GM12878 (cell line): ENCODE data around the gene PIGL. TPM values are rescaled to one million over a fixed set of nuclear protein-coding genes. Genes with fewer than 3 reads are reported as not detected.
A peak's percentile ranks its signal among the peaks of the same experiment; 100 is the strongest.

Experiments
- ASH2L ChIP-seq: fragments of 300-600, 200-600 bp; sonication (generic); IDR thresholded peaks from 2 replicates; pipeline ENCODE4 v1.6.1; 2017; ENCODE audit warnings: low read depth, mild to moderate bottlenecking, borderline replicate concordance
- BCL11A ChIP-seq: IDR thresholded peaks from 2 replicates; pipeline ENCODE4 v1.6.1; 2011; ENCODE audit warnings: low read depth, low read length
- CHD1 ChIP-seq: IDR thresholded peaks from 2 replicates; pipeline ENCODE4 v1.6.1; 2012; ENCODE audit warnings: low read depth, low read length, improper control_type of control experiment
- E4F1 ChIP-seq: fragments of 450-650 bp; IDR thresholded peaks from 2 replicates; pipeline ENCODE4 v1.6.1; 2018; ENCODE audit warnings: borderline replicate concordance, mild to moderate bottlenecking; ENCODE audit not compliant: partially characterized antibody
- EP300 ChIP-seq, 2 experiments: fragments of 150-350 bp in 1 of 2; IDR thresholded peaks; 2 replicates each; pipeline ENCODE4 v1.6.1; 2011 to 2012; ENCODE audit warnings: low read depth in 2 of 2, low read length in 2 of 2, borderline replicate concordance in 1 of 2, improper control_type of control experiment in 1 of 2, inconsistent platforms in 1 of 2; ENCODE audit not compliant: control insufficient read depth in 1 of 2
- ESRRA ChIP-seq: IDR thresholded peaks from 2 replicates; pipeline ENCODE4 v1.6.1; 2012; ENCODE audit warnings: mild to moderate bottlenecking, low read length, improper control_type of control experiment
- EZH2 ChIP-seq: IDR thresholded peaks from 2 replicates; pipeline ENCODE4 v1.6.1; 2012; ENCODE audit warnings: low read depth, mild to moderate bottlenecking, control low read depth, inconsistent platforms, low read length, borderline replicate concordance; ENCODE audit not compliant: control insufficient read depth
- HCFC1 ChIP-seq: fragments of 150-350 bp; IDR thresholded peaks from 2 replicates; pipeline ENCODE4 v1.6.1; 2014; ENCODE audit warnings: low read length
- JUNB ChIP-seq: IDR thresholded peaks from 2 replicates; pipeline ENCODE4 v1.6.1; 2016; ENCODE audit warnings: antibody characterized with exemption, mild to moderate bottlenecking
- JUND ChIP-seq: IDR thresholded peaks from 2 replicates; pipeline ENCODE4 v1.6.1; 2012; ENCODE audit warnings: low read depth, mild to moderate bottlenecking, low read length, improper control_type of control experiment, moderate library complexity
- KAT2A ChIP-seq: conservative IDR thresholded peaks from 2 replicates; pipeline ENCODE4 v1.6.1; 2011; ENCODE audit warnings: low read depth, low read length; ENCODE audit not compliant: control insufficient read depth
- MEF2B ChIP-seq: fragments of 450-650 bp; IDR thresholded peaks from 2 replicates; pipeline ENCODE4 v1.6.1; 2018; ENCODE audit warnings: mild to moderate bottlenecking, moderate library complexity; ENCODE audit not compliant: partially characterized antibody, poor library complexity, severe bottlenecking
- MYB ChIP-seq: fragments of 150-350 bp; IDR thresholded peaks from 2 replicates; pipeline ENCODE4 v1.6.1; 2014; ENCODE audit warnings: mild to moderate bottlenecking, low read depth, low read length, borderline replicate concordance
- RB1 ChIP-seq: fragments of 450-650 bp; formaldehyde crosslinking; IDR thresholded peaks from 2 replicates; pipeline ENCODE4 v1.6.1; 2017; ENCODE audit warnings: mild to moderate bottlenecking, borderline replicate concordance
- RCOR1 ChIP-seq: conservative IDR thresholded peaks from 2 replicates; pipeline ENCODE4 v1.6.1; 2012; ENCODE audit warnings: low read depth, low read length, improper control_type of control experiment
- SIN3A ChIP-seq: IDR thresholded peaks from 2 replicates; pipeline ENCODE4 v1.6.1; 2012; ENCODE audit warnings: low read depth, low read length, improper control_type of control experiment
- SMC3 ChIP-seq: IDR thresholded peaks from 2 replicates; pipeline ENCODE4 v1.6.1; 2011; ENCODE audit warnings: low read length, improper control_type of control experiment, borderline replicate concordance
- SREBF1 ChIP-seq: IDR thresholded peaks from 2 replicates; pipeline ENCODE4 v1.6.1; 2012; ENCODE audit warnings: mild to moderate bottlenecking, low read length
- SUPT20H ChIP-seq: IDR thresholded peaks from 2 replicates; pipeline ENCODE4 v1.6.1; 2011; ENCODE audit warnings: low read depth, mild to moderate bottlenecking, low read length, moderate library complexity, borderline replicate concordance; ENCODE audit not compliant: control insufficient read depth
- TCF12 ChIP-seq: IDR thresholded peaks from 2 replicates; pipeline ENCODE4 v1.6.1; 2011; ENCODE audit warnings: low read depth, mild to moderate bottlenecking, low read length
- ZBTB11 ChIP-seq: fragments of 450-650 bp; formaldehyde crosslinking; IDR thresholded peaks from 2 replicates; pipeline ENCODE4 v1.5.0; 2022; ENCODE audit warnings: mild to moderate bottlenecking, missing genetic modification characterization
- ZZZ3 ChIP-seq: IDR thresholded peaks from 2 replicates; pipeline ENCODE4 v1.6.1; 2011; ENCODE audit warnings: low read depth; ENCODE audit not compliant: control insufficient read depth, insufficient read length
- polyA plus RNA-seq, 11 experiments: library from polyadenylated mRNA; depleted of rRNA in 4 of 11; unstranded in 6 of 11; stranded (reverse) in 5 of 11; fragments of >200 nt; fragmentation: Nextera tagmentation in 4 of 11; fragmentation: Illumina TruSeq in 1 of 11; extraction: Ambion mirVana in 4 of 11; extraction: Trizol in 1 of 11; gene quantifications; 1 replicate in 1 of 11; 2 replicates in 10 of 11; pipeline versions ENCODE4 v1.2.1 to v1.2.3, GENCODE V29; 2011 to 2016; ENCODE audit warnings: inconsistent platforms in 2 of 11, missing spikeins in 2 of 11, low read depth in 1 of 11
- total RNA-seq, 4 experiments: library from RNA; depleted of rRNA in 3 of 4; stranded (reverse); fragments of >200 nt in 3 of 4; fragmentation: Illumina TruSeq in 1 of 4; extraction: Trizol in 1 of 4; gene quantifications; 2 replicates each; pipeline versions ENCODE4 v1.2.1 to v1.2.3, GENCODE V29; 2013 to 2021
- TF ChIP-seq, protein P1 (sequence below): fragments of 450-650 bp; conservative IDR thresholded peaks from 2 replicates; pipeline ENCODE4 v1.6.1; 2017; ENCODE audit warnings: mild to moderate bottlenecking, moderate library complexity

The PIGL gene
- total and polyA plus RNA-seq, 10 of the 15 experiments (the other 5 are each of a cell fraction or from before 2014, with no cell fraction given), result 25.9 to 52.5 (median 30.2) TPM

DNA sequence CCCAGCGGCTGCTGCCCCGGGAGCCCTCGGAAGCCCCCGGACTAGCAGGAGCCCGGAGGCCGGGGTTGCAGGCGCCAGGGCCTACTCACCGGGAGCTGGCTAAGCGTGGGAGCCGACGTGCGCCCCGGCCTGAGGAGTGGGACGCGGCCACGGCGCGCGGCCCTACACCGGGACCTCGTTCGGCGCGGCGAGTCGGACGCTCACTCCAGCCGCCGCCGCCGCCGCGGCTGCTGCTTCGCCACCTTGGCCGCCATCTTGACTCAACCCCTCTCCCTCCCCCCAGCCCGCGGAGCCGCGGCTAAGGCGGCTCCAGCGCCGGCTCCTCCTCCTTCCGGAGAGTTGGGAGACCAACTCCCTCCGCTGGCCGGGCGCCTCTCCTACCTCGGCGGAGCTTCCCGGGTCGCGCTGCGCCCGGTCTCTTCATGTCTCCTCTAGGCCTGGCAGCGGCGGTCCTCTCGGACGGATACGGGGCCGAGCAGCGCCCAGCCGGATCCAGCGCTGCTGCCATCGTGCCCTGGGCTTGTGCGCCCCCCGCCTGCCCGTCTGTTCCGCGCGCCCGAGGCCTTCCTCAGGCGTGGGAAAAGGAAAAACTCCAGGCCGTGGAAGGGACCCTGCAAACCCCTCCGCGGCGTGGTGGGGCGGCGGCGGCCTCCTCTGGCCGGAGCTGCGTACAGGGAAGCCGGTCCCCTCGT, 1.6 kb upstream of the PIGL start, which contains the start of gene NCOR1 (continued):
- TF ChIP-seq BCL11A, result no peak
- TF ChIP-seq ZZZ3, result no peak
- peak; percentile 42; the same call in 1 of the 2 replicates for TF ChIP-seq HCFC1
- TF ChIP-seq SIN3A, result no peak; the same call in 1 of the 2 replicates
- peak; percentile 35; the same call in 1 of the 2 replicates for TF ChIP-seq ZBTB11 (CRISPR knock-in tag)
- no peak for TF ChIP-seq SUPT20H
- no peak for TF ChIP-seq MEF2B
- TF ChIP-seq KAT2A, result no peak
- no peak for TF ChIP-seq MYB
- peak; percentile 41; the same call in 1 of the 2 replicates for TF ChIP-seq ESRRA
- TF ChIP-seq JUND, result no peak
- TF ChIP-seq SMC3, result 0 out of 2 replicates have a peak, but pooled peaks have one; percentile 12
- TF ChIP-seq TCF12, result peak; percentile 53; the same call in 1 of the 2 replicates
- TF ChIP-seq RB1, result peak; percentile 80
- TF ChIP-seq EZH2, result no peak
- TF ChIP-seq, protein P1, sequence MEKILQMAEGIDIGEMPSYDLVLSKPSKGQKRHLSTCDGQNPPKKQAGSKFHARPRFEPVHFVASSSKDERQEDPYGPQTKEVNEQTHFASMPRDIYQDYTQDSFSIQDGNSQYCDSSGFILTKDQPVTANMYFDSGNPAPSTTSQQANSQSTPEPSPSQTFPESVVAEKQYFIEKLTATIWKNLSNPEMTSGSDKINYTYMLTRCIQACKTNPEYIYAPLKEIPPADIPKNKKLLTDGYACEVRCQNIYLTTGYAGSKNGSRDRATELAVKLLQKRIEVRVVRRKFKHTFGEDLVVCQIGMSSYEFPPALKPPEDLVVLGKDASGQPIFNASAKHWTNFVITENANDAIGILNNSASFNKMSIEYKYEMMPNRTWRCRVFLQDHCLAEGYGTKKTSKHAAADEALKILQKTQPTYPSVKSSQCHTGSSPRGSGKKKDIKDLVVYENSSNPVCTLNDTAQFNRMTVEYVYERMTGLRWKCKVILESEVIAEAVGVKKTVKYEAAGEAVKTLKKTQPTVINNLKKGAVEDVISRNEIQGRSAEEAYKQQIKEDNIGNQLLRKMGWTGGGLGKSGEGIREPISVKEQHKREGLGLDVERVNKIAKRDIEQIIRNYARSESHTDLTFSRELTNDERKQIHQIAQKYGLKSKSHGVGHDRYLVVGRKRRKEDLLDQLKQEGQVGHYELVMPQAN, result peak; percentile 69
- no peak for TF ChIP-seq EP300 (IDR thresholded peaks at IDR 0.05; ENCODE audit: borderline replicate concordance in 1 of 2, control insufficient read depth in 1 of 2, low read depth in 2 of 2, low read length in 2 of 2)
- TF ChIP-seq JUNB, result no peak
- TF ChIP-seq E4F1, result no peak
- TF ChIP-seq SREBF1, result no peak
- no peak for TF ChIP-seq CHD1
- no peak; the same call in 1 of the 2 replicates for TF ChIP-seq ASH2L
- no peak for TF ChIP-seq RCOR1
